ENCODE results near the gene GP9.
"Not testable (repeated sequence)": the region's sequence is repeated elsewhere in the genome, so short reads cannot be mapped to it uniquely, and the experiment has no call there.

- TF ChIP-seq EZH2 (IDR thresholded peaks at IDR 0.05; ENCODE audit: low read length, missing control alignments); CTCF (conservative IDR thresholded peaks at IDR 0.05 in 1 of 2, IDR thresholded peaks at IDR 0.05 in 1 of 2; ENCODE audit: low read depth in 1 of 2, low read length in 2 of 2): not testable (repeated sequence)
Observed at GRCh38 chr3:129111076-129111780, 50.6 kb downstream of the GP9 start.

Data from fibroblast of lung (primary cell).